ENCODE data around the gene ANKRD13C. TPM values are rescaled to one million over a fixed set of nuclear protein-coding genes. Genes with fewer than 3 reads are reported as not detected.

ANKRD13C gene
- total RNA-seq, 2 donors from 2014 or later, result 22.6 to 25.2 TPM

DNA sequence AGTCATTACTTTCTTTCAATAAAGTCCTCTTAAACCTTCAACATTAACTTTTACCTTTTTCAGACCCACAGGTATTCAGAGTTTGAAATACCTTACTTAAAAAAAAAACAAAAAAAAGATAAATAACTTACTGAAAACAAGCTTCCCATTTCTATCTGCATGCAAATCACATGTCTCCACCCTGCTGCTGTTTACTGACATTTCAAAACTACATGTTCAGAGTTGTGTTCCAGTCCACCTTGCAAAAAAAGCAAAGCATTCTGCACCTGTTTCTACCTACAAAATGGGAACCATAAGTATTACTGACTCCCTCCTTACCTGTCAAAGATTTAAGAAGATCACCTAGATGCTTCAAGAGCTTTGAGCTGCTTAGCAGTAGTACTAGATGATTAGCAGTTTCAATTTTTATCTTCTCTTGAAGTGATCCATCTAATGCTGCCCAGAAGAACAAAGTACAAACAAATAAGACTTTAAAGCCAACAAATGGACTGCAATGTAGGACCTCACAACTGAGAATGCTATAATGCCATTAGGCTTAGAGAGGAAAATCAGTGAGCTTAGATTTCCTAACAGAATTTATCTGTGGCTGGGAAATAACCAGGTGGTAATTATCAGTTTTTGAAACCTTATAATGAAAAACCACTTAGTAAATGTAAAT, 61.2 kb downstream of the ANKRD13C start:
- H3K27me3 Mint-ChIP-seq (ENCODE audit: insufficient read depth), result no peaks in the 10 kb centered on the region
- H3K36me3 Mint-ChIP-seq (ENCODE audit: low read depth), result peaks cover 46% of the 10 kb centered on the region
- peak overlapping the region; percentile 1 for H3K27ac Mint-ChIP-seq
- no peaks in the 10 kb centered on the region for H3K27me3 ChIP-seq (ENCODE audit: control insufficient read depth, insufficient read depth, low read length, poor library complexity, severe bottlenecking)
- H3K4me3 ChIP-seq (ENCODE audit: low read length), result no peak overlapping the region
- H3K4me1 ChIP-seq (ENCODE audit: control insufficient read depth, insufficient read depth, low read length), result no peaks in the 10 kb centered on the region
- TF ChIP-seq, protein P1, sequence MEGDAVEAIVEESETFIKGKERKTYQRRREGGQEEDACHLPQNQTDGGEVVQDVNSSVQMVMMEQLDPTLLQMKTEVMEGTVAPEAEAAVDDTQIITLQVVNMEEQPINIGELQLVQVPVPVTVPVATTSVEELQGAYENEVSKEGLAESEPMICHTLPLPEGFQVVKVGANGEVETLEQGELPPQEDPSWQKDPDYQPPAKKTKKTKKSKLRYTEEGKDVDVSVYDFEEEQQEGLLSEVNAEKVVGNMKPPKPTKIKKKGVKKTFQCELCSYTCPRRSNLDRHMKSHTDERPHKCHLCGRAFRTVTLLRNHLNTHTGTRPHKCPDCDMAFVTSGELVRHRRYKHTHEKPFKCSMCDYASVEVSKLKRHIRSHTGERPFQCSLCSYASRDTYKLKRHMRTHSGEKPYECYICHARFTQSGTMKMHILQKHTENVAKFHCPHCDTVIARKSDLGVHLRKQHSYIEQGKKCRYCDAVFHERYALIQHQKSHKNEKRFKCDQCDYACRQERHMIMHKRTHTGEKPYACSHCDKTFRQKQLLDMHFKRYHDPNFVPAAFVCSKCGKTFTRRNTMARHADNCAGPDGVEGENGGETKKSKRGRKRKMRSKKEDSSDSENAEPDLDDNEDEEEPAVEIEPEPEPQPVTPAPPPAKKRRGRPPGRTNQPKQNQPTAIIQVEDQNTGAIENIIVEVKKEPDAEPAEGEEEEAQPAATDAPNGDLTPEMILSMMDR (conservative IDR thresholded peaks at IDR 0.05), result no peak
- H3K9me3 Mint-ChIP-seq, result no peaks in the 10 kb centered on the region
- no peaks in the 10 kb centered on the region for H3K9me3 ChIP-seq (ENCODE audit: control insufficient read depth, low read length)
- H3K4me1 Mint-ChIP-seq, result no peaks in the 10 kb centered on the region
- peaks cover 63% of the 10 kb centered on the region for H3K36me3 ChIP-seq (ENCODE audit: control insufficient read depth, insufficient read depth, low read length)
- no peak overlapping the region for H3K9ac ChIP-seq (ENCODE audit: extremely low read depth, low read length, poor library complexity, severe bottlenecking)
- no peak overlapping the region for H3K27ac ChIP-seq (ENCODE audit: low read depth, low read length)
- DNase-seq, result no peak
- H3K4me3 Mint-ChIP-seq, result no peak overlapping the region

DNA sequence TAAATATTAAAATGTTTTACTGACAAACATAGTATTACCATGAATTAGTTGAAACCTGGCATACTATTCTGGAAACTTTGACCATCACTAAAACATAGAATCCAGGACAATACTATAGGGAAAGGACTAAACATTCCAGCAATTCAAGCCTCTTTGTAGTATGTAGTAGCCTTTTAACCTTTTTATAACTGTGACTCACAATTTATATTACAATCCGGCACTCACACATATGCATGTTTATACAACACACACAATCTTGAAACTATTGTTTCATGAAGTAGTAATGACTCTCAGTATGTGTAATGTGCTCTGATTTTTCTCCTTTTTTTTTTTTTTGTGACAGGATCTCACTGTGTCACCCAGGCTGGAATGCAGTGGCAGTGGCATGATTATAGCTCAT, 64.3 kb downstream of the ANKRD13C start:
- Mint-ChIP-seq H3K36me3 (ENCODE audit: low read depth) (peaks cover 37% of the 10 kb centered on the region), H3K27ac (no peak overlapping the region), H3K9me3 (no peaks in the 10 kb centered on the region), H3K4me1 (no peaks in the 10 kb centered on the region), H3K4me3 (no peak overlapping the region), H3K27me3 (ENCODE audit: insufficient read depth) (no peaks in the 10 kb centered on the region)
- TF ChIP-seq, protein P1 (conservative IDR thresholded peaks at IDR 0.05), result no peak
- Histone ChIP-seq H3K36me3 (ENCODE audit: control insufficient read depth, insufficient read depth, low read length) (peaks cover 50% of the 10 kb centered on the region), H3K4me3 (ENCODE audit: low read length) (no peak overlapping the region), H3K4me1 (ENCODE audit: control insufficient read depth, insufficient read depth, low read length) (no peaks in the 10 kb centered on the region), H3K9me3 (ENCODE audit: control insufficient read depth, low read length) (no peaks in the 10 kb centered on the region), H3K27me3 (ENCODE audit: control insufficient read depth, insufficient read depth, low read length, poor library complexity, severe bottlenecking) (no peaks in the 10 kb centered on the region), H3K27ac (ENCODE audit: low read depth, low read length) (no peak overlapping the region), H3K9ac (ENCODE audit: extremely low read depth, low read length, poor library complexity, severe bottlenecking) (no peak overlapping the region)
- 100% methylated on average over 1 of the region's 1 CpG; no CpG with 5 or more reads in 1 of the 2 experiments for WGBS, 2 experiments (ENCODE audit: insufficient coverage in 1 of 2, insufficient read length in 1 of 2)
- no peak for DNase-seq

DNA sequence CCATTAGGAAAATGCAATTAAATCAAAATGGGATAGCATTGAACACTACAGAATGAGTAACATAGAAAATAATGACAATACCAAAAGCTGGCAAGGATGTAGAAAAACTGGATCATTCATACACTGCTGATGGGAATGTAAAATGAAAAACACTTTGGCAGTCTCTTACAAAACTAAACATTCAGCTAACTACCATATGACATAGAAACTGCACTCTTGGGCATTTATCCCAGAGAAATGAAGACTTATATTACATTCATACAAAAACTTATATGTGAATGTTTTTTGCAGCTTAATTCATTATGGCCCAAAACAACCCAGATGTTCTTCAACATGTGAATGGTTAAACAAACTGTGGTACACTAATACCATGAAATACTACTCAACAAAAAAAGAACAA, 66.4 kb downstream of the ANKRD13C start:
- Histone ChIP-seq H3K4me1 (ENCODE audit: control insufficient read depth, insufficient read depth, low read length) (no peaks in the 10 kb centered on the region), H3K9me3 (ENCODE audit: control insufficient read depth, low read length) (no peaks in the 10 kb centered on the region), H3K36me3 (ENCODE audit: control insufficient read depth, insufficient read depth, low read length) (peaks cover 46% of the 10 kb centered on the region), H3K27me3 (ENCODE audit: control insufficient read depth, insufficient read depth, low read length, poor library complexity, severe bottlenecking) (no peaks in the 10 kb centered on the region), H3K27ac (ENCODE audit: low read depth, low read length) (no peak overlapping the region), H3K9ac (ENCODE audit: extremely low read depth, low read length, poor library complexity, severe bottlenecking) (no peak overlapping the region), H3K4me3 (ENCODE audit: low read length) (no peak overlapping the region)
- TF ChIP-seq, protein P1 (conservative IDR thresholded peaks at IDR 0.05), result no peak
- Mint-ChIP-seq H3K9me3 (no peaks in the 10 kb centered on the region), H3K4me1 (no peaks in the 10 kb centered on the region), H3K4me3 (no peak overlapping the region), H3K36me3 (ENCODE audit: low read depth) (peaks cover 36% of the 10 kb centered on the region), H3K27ac (no peak overlapping the region), H3K27me3 (ENCODE audit: insufficient read depth) (no peaks in the 10 kb centered on the region)
- no peak for DNase-seq

All from endodermal cell (in vitro differentiated cells).